Measurements from ENCODE around the gene RASL11B.
A peak's percentile ranks its signal among the peaks of the same experiment; 100 is the strongest.

The RASL11B gene

GRCh38 chr4:52877036-52877435 lies 14.9 kb downstream of the RASL11B start:
- peak; percentile 7 for DNase-seq

- no peak for DNase-seq
Measured at GRCh38 chr4:52877694-52878093, 15.6 kb downstream of the RASL11B start.

GRCh38 chr4:52879471-52879870 lies 17.4 kb downstream of the RASL11B start:
- DNase-seq = no peak

- DNase-seq = no peak
Measured at GRCh38 chr4:52880994-52881393, 18.9 kb downstream of the RASL11B start.

- DNase-seq = no peak
Measured at GRCh38 chr4:52883183-52883621, 21.1 kb downstream of the RASL11B start.

GRCh38 chr4:52883707-52884669 lies 21.9 kb downstream of the RASL11B start:
- DNase-seq = no peak

- no peak for DNase-seq
Measured at GRCh38 chr4:52884994-52885393, 22.9 kb downstream of the RASL11B start.

- DNase-seq = peak; percentile 40
Measured at GRCh38 chr4:52889354-52889753, 27.2 kb downstream of the RASL11B start.

- DNase-seq = no peak
Measured at GRCh38 chr4:52889778-52890520, 27.8 kb downstream of the RASL11B start.

- DNase-seq = no peak
Measured at GRCh38 chr4:52890521-52890791, 28.3 kb downstream of the RASL11B start.

GRCh38 chr4:52891743-52892142 lies 29.6 kb downstream of the RASL11B start:
- DNase-seq = no peak

- no peak for DNase-seq
Measured at GRCh38 chr4:52892880-52893279, 30.8 kb downstream of the RASL11B start.

GRCh38 chr4:52894443-52894842 lies 32.3 kb downstream of the RASL11B start:
- DNase-seq = no peak

- no peak for DNase-seq
Measured at GRCh38 chr4:52903273-52903672, 41.2 kb downstream of the RASL11B start.

- DNase-seq = no peak
Measured at GRCh38 chr4:52904421-52904820, 42.3 kb downstream of the RASL11B start.

- no peak for DNase-seq
Measured at GRCh38 chr4:52907510-52907909, 45.4 kb downstream of the RASL11B start.

GRCh38 chr4:52910115-52910514 lies 48.0 kb downstream of the RASL11B start:
- no peak for DNase-seq

GRCh38 chr4:52911684-52912294 lies 49.7 kb downstream of the RASL11B start:
- peak; percentile 20 for DNase-seq

GRCh38 chr4:52912608-52913007 lies 50.5 kb downstream of the RASL11B start:
- DNase-seq = no peak

- no peak for DNase-seq
Measured at GRCh38 chr4:52914051-52914605, 52.0 kb downstream of the RASL11B start.

GRCh38 chr4:52915191-52915590 lies 53.1 kb downstream of the RASL11B start:
- no peak for DNase-seq

- no peak for DNase-seq
Measured at GRCh38 chr4:52915730-52916300, 53.7 kb downstream of the RASL11B start.

Data from DMS79 (cell line).